ENCODE results near the gene GPR161.
"Not testable (repeated sequence)": the region's sequence is repeated elsewhere in the genome, so short reads cannot be mapped to it uniquely, and the experiment has no call there.

- TF ChIP-seq CTCF (IDR thresholded peaks at IDR 0.05); EZH2 (IDR thresholded peaks at IDR 0.05; ENCODE audit: borderline replicate concordance, insufficient read depth, low read depth, low read length, poor library complexity, severe bottlenecking): not testable (repeated sequence)
Observed at GRCh38 chr1:168056152-168056551, 80.6 kb downstream of the GPR161 start.
